H9 (cell line): ENCODE measurements around the gene UBE2D2. TPM values are rescaled to one million over a fixed set of nuclear protein-coding genes. Genes with fewer than 3 reads are reported as not detected.

Experiments
- DNase-seq: peaks from one replicate; pipeline ENCODE4 v3.0.0-alpha.2; 2017
- H2AFZ ChIP-seq: one replicate; pipeline ENCODE4 v1.6.1; 2013; ENCODE audit warnings: mild to moderate bottlenecking, low read length, control low read depth, moderate library complexity
- H2AK5ac ChIP-seq: 2 replicates; pipeline ENCODE4 v1.6.1; 2013; ENCODE audit warnings: low read length, control low read depth, mixed read lengths; ENCODE audit not compliant: insufficient read length
- H2BK120ac ChIP-seq: one replicate; pipeline ENCODE4 v1.6.1; 2013; ENCODE audit warnings: low read depth, mild to moderate bottlenecking, low read length, control low read depth, inconsistent platforms; ENCODE audit not compliant: poor library complexity, severe bottlenecking
- H2BK12ac ChIP-seq: 2 replicates; pipeline ENCODE4 v1.6.1; 2013; ENCODE audit warnings: low read length, control low read depth, mixed read lengths, low read depth; ENCODE audit not compliant: insufficient read length
- H2BK15ac ChIP-seq: 2 replicates; pipeline ENCODE4 v1.6.1; 2013; ENCODE audit warnings: low read depth, low read length, control low read depth
- H2BK20ac ChIP-seq: one replicate; pipeline ENCODE4 v1.6.1; 2013; ENCODE audit warnings: low read depth, mild to moderate bottlenecking, low read length, control low read depth, inconsistent platforms; ENCODE audit not compliant: poor library complexity, severe bottlenecking
- H2BK5ac ChIP-seq: 2 replicates; pipeline ENCODE4 v1.6.1; 2013; ENCODE audit warnings: low read length, control low read depth, mixed read lengths; ENCODE audit not compliant: insufficient read length
- H3K14ac ChIP-seq: 2 replicates; pipeline ENCODE4 v1.6.1; 2013; ENCODE audit warnings: low read length, control low read depth; ENCODE audit not compliant: insufficient read depth
- H3K18ac ChIP-seq: 2 replicates; pipeline ENCODE4 v1.6.1; 2013; ENCODE audit warnings: low read depth, mild to moderate bottlenecking, mixed read lengths, low read length, control low read depth; ENCODE audit not compliant: insufficient read length
- H3K23ac ChIP-seq: 2 replicates; pipeline ENCODE4 v1.6.1; 2013; ENCODE audit warnings: low read length, control low read depth, mixed read lengths, low read depth; ENCODE audit not compliant: insufficient read length
- H3K23me2 ChIP-seq: 2 replicates; pipeline ENCODE4 v1.6.1; 2013; ENCODE audit warnings: low read depth, mild to moderate bottlenecking, mixed read lengths, low read length, control low read depth; ENCODE audit not compliant: insufficient read length, poor library complexity, severe bottlenecking
- H3K27ac ChIP-seq: 2 replicates; pipeline ENCODE4 v1.5.1; 2013; ENCODE audit warnings: low read length, control low read depth, mixed read lengths, low read depth; ENCODE audit not compliant: insufficient read length
- H3K27me3 ChIP-seq: 2 replicates; pipeline ENCODE4 v1.6.1; 2013; ENCODE audit warnings: low read length, control low read depth, inconsistent platforms; ENCODE audit not compliant: insufficient read depth
- H3K4ac ChIP-seq: 2 replicates; pipeline ENCODE4 v1.6.1; 2013; ENCODE audit warnings: low read depth, mild to moderate bottlenecking, control low read depth, inconsistent platforms, low read length, moderate library complexity
- H3K4me1 ChIP-seq: 2 replicates; pipeline ENCODE4 v1.6.1; 2013; ENCODE audit warnings: low read length, control low read depth, inconsistent platforms; ENCODE audit not compliant: insufficient read depth
- H3K4me2 ChIP-seq: 2 replicates; pipeline ENCODE4 v1.6.1; 2013; ENCODE audit warnings: low read length, control low read depth, mixed read lengths; ENCODE audit not compliant: insufficient read length, insufficient read depth
- H3K56ac ChIP-seq: 2 replicates; pipeline ENCODE4 v1.6.1; 2013; ENCODE audit warnings: low read depth, mild to moderate bottlenecking, mixed read lengths, low read length, control low read depth; ENCODE audit not compliant: insufficient read length
- H3K79me1 ChIP-seq: 2 replicates; pipeline ENCODE4 v1.6.1; 2013; ENCODE audit warnings: low read depth, mild to moderate bottlenecking, moderate library complexity, low read length, control low read depth, inconsistent platforms; ENCODE audit not compliant: insufficient read depth, poor library complexity, severe bottlenecking
- H3K79me2 ChIP-seq: 2 replicates; pipeline ENCODE4 v1.6.1; 2013; ENCODE audit warnings: low read length, control low read depth, inconsistent platforms; ENCODE audit not compliant: insufficient read depth
- H3K9ac ChIP-seq: 2 replicates; pipeline ENCODE4 v1.6.1; 2013; ENCODE audit warnings: low read length, control low read depth, mixed read lengths; ENCODE audit not compliant: insufficient read length; ENCODE audit errors: extremely low read depth
- H3K9me3 ChIP-seq: one replicate; pipeline ENCODE4 v1.6.1; 2013; ENCODE audit warnings: low read depth, low read length, inconsistent platforms; ENCODE audit not compliant: control insufficient read depth
- H3T11ph ChIP-seq: one replicate; pipeline ENCODE4 v1.6.1; 2013; ENCODE audit warnings: mild to moderate bottlenecking, low read length, control low read depth, inconsistent platforms
- H4K20me1 ChIP-seq: one replicate; pipeline ENCODE4 v1.6.1; 2013; ENCODE audit not compliant: control insufficient read depth, insufficient read length, insufficient read depth
- H4K5ac ChIP-seq: 2 replicates; pipeline ENCODE4 v1.6.1; 2013; ENCODE audit warnings: low read depth, mild to moderate bottlenecking, mixed read lengths, low read length, control low read depth; ENCODE audit not compliant: insufficient read length
- H4K8ac ChIP-seq: replicated peaks from 2 replicates; pipeline ENCODE4 v1.6.1; 2013; ENCODE audit warnings: low read length, control low read depth, mixed read lengths, low read depth; ENCODE audit not compliant: insufficient read length
- H4K91ac ChIP-seq: 2 replicates; pipeline ENCODE4 v1.6.1; 2013; ENCODE audit warnings: low read depth, mild to moderate bottlenecking, moderate library complexity, mixed read lengths, low read length, control low read depth; ENCODE audit not compliant: insufficient read length
- H3K27ac Mint-ChIP-seq, 3 experiments: 2 replicates in 2 of 3; 3 replicates in 1 of 3; pipeline ENCODE4 v1.8.0; 2020 to 2021; ENCODE audit warnings: mixed read lengths in 3 of 3, mild to moderate bottlenecking in 1 of 3, moderate library complexity in 1 of 3
- H3K27me3 Mint-ChIP-seq: 2 replicates; pipeline ENCODE4 v1.8.0; 2021; ENCODE audit warnings: low read depth, mild to moderate bottlenecking, moderate library complexity, mixed read lengths
- H3K36me3 Mint-ChIP-seq, 3 experiments: 2 replicates in 2 of 3; 3 replicates in 1 of 3; pipeline ENCODE4 v1.8.0; 2020 to 2021; ENCODE audit warnings: low read depth in 3 of 3, mixed read lengths in 3 of 3; ENCODE audit not compliant: insufficient read depth in 1 of 3
- H3K4me1 Mint-ChIP-seq, 2 experiments: 2 replicates each; pipeline ENCODE4 v1.8.0; 2020; ENCODE audit warnings: mixed read lengths in 2 of 2
- H3K4me3 Mint-ChIP-seq, 2 experiments: 2 replicates in 1 of 2; 3 replicates in 1 of 2; pipeline ENCODE4 v1.8.0; 2020 to 2021; ENCODE audit warnings: mild to moderate bottlenecking in 2 of 2, mixed read lengths in 2 of 2, moderate library complexity in 1 of 2
- H3K9me3 Mint-ChIP-seq, 2 experiments: 2 replicates in 1 of 2; 3 replicates in 1 of 2; pipeline ENCODE4 v1.8.0; 2020; ENCODE audit warnings: mild to moderate bottlenecking in 2 of 2, mixed read lengths in 2 of 2, moderate library complexity in 1 of 2
- WGBS: extraction: QIAGEN DNeasy Blood & Tissue Kit; methylation state at CpG from one replicate; pipeline ENCODE4 v1.1.7; 2013; ENCODE audit warnings: missing lambda C conversion rate, low lambda C conversion rate, mixed read lengths; ENCODE audit not compliant: insufficient read length; ENCODE audit errors: extremely low coverage; 5-methylcytosine and 5-hydroxymethylcytosine counted together
- total RNA-seq: library from RNA; stranded (reverse); gene quantifications from 2 replicates; pipeline ENCODE4 v1.2.1, GENCODE V29; 2021
- TF ChIP-seq, protein P1 (sequence below): fragments of 200-600 bp; sonication (generic); conservative IDR thresholded peaks from 3 replicates; pipeline ENCODE4 v1.8.0; 2021; ENCODE audit warnings: antibody characterized with exemption, mild to moderate bottlenecking

UBE2D2 gene
- total RNA-seq, 1 experiment from 2014 or later: 236 TPM

DNA sequence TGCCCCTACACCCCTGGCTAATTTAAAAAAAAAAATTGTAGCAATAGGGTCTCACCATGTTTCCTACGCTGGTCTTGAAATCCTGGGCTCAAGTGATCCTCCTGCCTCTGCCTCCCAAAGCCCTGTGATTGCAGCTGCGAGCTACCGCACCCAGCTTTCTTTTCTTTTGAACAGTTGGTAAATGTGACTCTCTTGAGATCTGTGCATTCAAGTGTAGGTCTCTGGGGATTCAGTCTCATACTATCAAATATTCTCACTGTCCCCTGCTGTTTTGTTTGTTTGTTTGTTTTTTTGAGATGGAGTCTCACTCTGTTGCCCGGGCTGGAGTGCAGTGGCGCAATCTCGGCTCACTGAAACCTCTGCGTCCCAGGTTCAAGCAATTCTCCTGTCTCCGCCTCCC, 44.7 kb downstream of the UBE2D2 start:
- Mint-ChIP-seq H3K27ac (peak overlapping the region in 2 of 3 experiments; percentile 59 to 79; a peak in 3 of 7 replicates), H3K36me3 (peaks cover 20 to 64% (median 35%) of the 10 kb centered on the region in 3 experiments; a peak in 6 of 7 replicates), H3K4me3 (no peak overlapping the region; a peak in 1 of 5 replicates), H3K9me3 (no peaks in the 10 kb centered on the region), H3K4me1 (peaks cover 3 to 4% of the 10 kb centered on the region in 2 experiments; a peak in 1 of 4 replicates), H3K27me3 (no peaks in the 10 kb centered on the region)
- Histone ChIP-seq H2AFZ (no peak overlapping the region), H3K27me3 (no peaks in the 10 kb centered on the region), H2AK5ac (no peak overlapping the region), H3K56ac (no peak overlapping the region), H3K14ac (no peak overlapping the region), H3K9me3 (no peaks in the 10 kb centered on the region), H2BK12ac (no peak overlapping the region), H4K8ac (no peak overlapping the region), H3T11ph (no peak overlapping the region), H3K23ac (no peak overlapping the region), H4K5ac (no peak overlapping the region), H4K20me1 (no peaks in the 10 kb centered on the region), H3K18ac (no peak overlapping the region), H3K4me1 (no peaks in the 10 kb centered on the region), H4K91ac (no peak overlapping the region), H3K23me2 (no peaks in the 10 kb centered on the region), H3K4me2 (no peak overlapping the region), H2BK15ac (no peak overlapping the region), H3K27ac (no peak overlapping the region), H3K9ac (no peak overlapping the region), H3K4ac (no peak overlapping the region), H3K79me2 (no peaks in the 10 kb centered on the region), H2BK5ac (no peak overlapping the region), H2BK120ac (no peak overlapping the region), H3K79me1 (peaks cover 12% of the 10 kb centered on the region), H2BK20ac (no peak overlapping the region)
- no peak for DNase-seq
- TF ChIP-seq, protein P1, sequence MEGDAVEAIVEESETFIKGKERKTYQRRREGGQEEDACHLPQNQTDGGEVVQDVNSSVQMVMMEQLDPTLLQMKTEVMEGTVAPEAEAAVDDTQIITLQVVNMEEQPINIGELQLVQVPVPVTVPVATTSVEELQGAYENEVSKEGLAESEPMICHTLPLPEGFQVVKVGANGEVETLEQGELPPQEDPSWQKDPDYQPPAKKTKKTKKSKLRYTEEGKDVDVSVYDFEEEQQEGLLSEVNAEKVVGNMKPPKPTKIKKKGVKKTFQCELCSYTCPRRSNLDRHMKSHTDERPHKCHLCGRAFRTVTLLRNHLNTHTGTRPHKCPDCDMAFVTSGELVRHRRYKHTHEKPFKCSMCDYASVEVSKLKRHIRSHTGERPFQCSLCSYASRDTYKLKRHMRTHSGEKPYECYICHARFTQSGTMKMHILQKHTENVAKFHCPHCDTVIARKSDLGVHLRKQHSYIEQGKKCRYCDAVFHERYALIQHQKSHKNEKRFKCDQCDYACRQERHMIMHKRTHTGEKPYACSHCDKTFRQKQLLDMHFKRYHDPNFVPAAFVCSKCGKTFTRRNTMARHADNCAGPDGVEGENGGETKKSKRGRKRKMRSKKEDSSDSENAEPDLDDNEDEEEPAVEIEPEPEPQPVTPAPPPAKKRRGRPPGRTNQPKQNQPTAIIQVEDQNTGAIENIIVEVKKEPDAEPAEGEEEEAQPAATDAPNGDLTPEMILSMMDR: no peak
- no CpG with 5 or more reads among the region's 8 CpGs for WGBS
